ENCODE measurements around the gene FALEC. TPM values are rescaled to one million over a fixed set of nuclear protein-coding genes. Genes with fewer than 3 reads are reported as not detected.

The FALEC gene
- total and polyA plus RNA-seq, 10 donors: 0.20 to 1.9 (median 0.63) TPM; not detected in 6

DNA sequence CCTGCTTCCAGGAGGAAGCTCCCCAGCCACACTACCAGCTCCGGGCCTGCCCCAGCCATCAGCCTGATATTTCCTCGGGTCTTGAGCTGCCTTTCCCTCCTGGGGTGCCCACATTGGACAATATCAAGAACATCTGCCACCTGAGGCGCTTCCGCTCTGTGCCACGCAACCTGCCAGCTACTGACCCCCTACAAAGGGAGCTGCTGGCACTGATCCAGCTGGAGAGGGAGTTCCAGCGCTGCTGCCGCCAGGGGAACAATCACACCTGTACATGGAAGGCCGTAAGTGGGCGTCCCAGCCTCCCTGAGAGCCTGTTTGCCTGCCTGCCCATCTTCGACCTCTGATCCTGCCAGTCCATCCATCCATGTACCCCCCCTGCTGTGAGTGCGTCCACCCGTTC lies 4.0 kb upstream of the FALEC start:
- intact Hi-C loops (cut with DNase I; ENCODE audit: low total_unique reads): no loop called here
- TF ChIP-seq, protein P1, sequence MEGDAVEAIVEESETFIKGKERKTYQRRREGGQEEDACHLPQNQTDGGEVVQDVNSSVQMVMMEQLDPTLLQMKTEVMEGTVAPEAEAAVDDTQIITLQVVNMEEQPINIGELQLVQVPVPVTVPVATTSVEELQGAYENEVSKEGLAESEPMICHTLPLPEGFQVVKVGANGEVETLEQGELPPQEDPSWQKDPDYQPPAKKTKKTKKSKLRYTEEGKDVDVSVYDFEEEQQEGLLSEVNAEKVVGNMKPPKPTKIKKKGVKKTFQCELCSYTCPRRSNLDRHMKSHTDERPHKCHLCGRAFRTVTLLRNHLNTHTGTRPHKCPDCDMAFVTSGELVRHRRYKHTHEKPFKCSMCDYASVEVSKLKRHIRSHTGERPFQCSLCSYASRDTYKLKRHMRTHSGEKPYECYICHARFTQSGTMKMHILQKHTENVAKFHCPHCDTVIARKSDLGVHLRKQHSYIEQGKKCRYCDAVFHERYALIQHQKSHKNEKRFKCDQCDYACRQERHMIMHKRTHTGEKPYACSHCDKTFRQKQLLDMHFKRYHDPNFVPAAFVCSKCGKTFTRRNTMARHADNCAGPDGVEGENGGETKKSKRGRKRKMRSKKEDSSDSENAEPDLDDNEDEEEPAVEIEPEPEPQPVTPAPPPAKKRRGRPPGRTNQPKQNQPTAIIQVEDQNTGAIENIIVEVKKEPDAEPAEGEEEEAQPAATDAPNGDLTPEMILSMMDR (IDR thresholded peaks at IDR 0.05 in 8 of 11, conservative IDR thresholded peaks at IDR 0.05 in 3 of 11): no peak
- TF ChIP-seq POLR2A (IDR thresholded peaks at IDR 0.05) (no peak), POLR2AphosphoS5 (IDR thresholded peaks at IDR 0.05) (no peak)
- peaks cover 6 to 39% (median 14%) of the 10 kb centered on the region in 6 donors for H3K4me1 ChIP-seq
- H3K27me3 ChIP-seq (replicated peaks in 1 of 7): no peaks in the 10 kb centered on the region
- no peak overlapping the region for H3K4me3 ChIP-seq
- 90 to 93% (median 92%) methylated on average over 7 to 12 of the region's 12 CpGs for WGBS, 5 donors
- H3K9me3 ChIP-seq: no peaks in the 10 kb centered on the region
- peak; percentile 56 for DNase-seq
- H3K27ac ChIP-seq: peak overlapping the region in 1 of 8 donors; percentile 26
- H3K36me3 ChIP-seq: peaks cover 0 to 33% (median 6%) of the 10 kb centered on the region in 6 donors

DNA sequence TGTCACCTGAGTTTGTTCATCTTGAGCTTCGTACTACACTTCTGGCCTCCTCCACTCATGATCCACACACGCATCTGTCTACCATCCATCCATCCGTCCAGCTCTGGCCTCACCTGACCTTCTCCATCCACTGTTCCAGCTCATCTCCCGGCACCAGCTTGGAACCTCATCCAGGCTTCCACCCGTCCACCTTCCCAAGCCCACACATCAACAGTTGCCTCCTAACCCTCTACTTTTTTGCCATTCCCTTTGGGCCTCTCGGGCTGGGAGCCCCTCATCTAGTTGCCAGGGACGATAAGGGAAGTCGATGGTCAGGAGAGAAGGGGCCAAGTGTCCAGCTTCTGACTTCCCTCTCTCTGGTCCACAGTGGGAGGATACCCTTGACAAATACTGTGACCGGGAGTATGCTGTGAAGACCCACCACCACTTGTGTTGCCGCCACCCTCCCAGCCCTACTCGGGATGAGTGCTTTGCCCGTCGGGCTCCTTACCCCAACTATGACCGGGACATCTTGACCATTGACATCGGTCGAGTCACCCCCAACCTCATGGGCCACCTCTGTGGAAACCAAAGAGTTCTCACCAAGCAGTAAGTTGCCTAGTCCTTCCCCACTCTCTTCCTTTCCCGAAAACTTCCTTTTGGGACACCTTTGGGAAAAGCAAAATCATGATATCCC lies 3.4 kb upstream of the FALEC start:
- 87 to 93% (median 91%) methylated on average over 17 of the region's 17 CpGs for WGBS, 5 donors
- Histone ChIP-seq H3K27me3 (replicated peaks in 1 of 7) (no peaks in the 10 kb centered on the region), H3K9me3 (no peaks in the 10 kb centered on the region), H3K36me3 (peaks cover 0 to 28% (median under 1%) of the 10 kb centered on the region in 6 donors), H3K4me3 (no peak overlapping the region), H3K27ac (no peak overlapping the region), H3K4me1 (peaks cover 7 to 45% (median 20%) of the 10 kb centered on the region in 6 donors)
- intact Hi-C loops (cut with DNase I; ENCODE audit: low total_unique reads): no loop called here
- DNase-seq: peak; percentile 51
- TF ChIP-seq POLR2AphosphoS5 (IDR thresholded peaks at IDR 0.05) (no peak), POLR2A (IDR thresholded peaks at IDR 0.05) (no peak)
- TF ChIP-seq, protein P1 (IDR thresholded peaks at IDR 0.05 in 8 of 11, conservative IDR thresholded peaks at IDR 0.05 in 3 of 11): no peak

DNA sequence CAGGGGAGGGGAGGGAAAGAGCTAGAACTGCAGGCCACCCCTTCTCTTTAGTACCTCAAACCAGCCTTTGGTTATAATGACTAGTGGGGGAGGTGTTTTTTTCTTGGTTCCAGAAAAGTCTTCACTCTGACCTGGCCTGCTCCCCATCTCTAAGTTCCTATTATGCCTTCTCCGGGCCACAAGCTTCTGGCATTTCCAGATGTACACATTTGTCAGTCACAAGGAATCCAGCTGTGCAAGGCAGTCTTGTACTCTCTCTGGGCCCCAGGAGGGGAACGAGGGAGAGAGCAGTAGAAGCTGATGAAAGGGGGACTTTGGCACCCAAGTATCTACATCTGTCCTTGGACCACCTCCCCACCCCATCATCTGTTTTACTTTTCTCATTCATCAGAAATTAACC lies 2.7 kb upstream of the FALEC start:
- TF ChIP-seq, protein P1 (IDR thresholded peaks at IDR 0.05 in 8 of 11, conservative IDR thresholded peaks at IDR 0.05 in 3 of 11): no peak
- TF ChIP-seq POLR2A (IDR thresholded peaks at IDR 0.05) (no peak), POLR2AphosphoS5 (IDR thresholded peaks at IDR 0.05) (no peak)
- WGBS, 5 donors: 76 to 93% (median 77%) methylated on average over 2 of the region's 2 CpGs

DNA sequence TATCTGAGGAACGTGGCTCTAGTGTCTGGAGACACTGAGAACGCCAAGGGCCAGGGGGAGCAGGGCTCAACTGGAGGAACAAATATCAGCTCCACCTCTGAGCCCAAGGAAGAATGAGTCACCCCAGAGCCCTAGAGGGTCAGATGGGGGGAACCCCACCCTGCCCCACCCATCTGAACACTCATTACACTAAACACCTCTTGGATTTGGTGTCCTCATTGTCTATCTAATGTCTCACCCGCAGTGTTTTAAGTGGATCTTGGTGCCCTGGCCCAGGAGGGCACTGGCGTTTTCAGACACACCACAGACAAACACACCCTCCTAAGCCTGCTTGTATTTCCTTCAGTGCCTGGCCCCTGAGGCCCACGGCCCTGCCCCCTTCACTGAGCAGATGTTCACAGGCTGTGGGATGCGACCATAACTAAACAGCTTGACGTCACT lies 2.2 kb upstream of the FALEC start:
- no peak overlapping the region for H3K27ac ChIP-seq
- H3K27me3 ChIP-seq (replicated peaks in 1 of 7): no peaks in the 10 kb centered on the region
- no peaks in the 10 kb centered on the region for H3K9me3 ChIP-seq
- no peak overlapping the region for H3K4me3 ChIP-seq
- intact Hi-C loops (cut with DNase I; ENCODE audit: low total_unique reads): no loop called here
- TF ChIP-seq POLR2A (IDR thresholded peaks at IDR 0.05) (no peak), POLR2AphosphoS5 (IDR thresholded peaks at IDR 0.05) (no peak)
- TF ChIP-seq, protein P1 (IDR thresholded peaks at IDR 0.05 in 8 of 11, conservative IDR thresholded peaks at IDR 0.05 in 3 of 11): no peak
- H3K36me3 ChIP-seq: peaks cover 0 to 17% (median 0%) of the 10 kb centered on the region in 6 donors
- DNase-seq: peak; percentile 33
- WGBS, 5 donors: 85 to 89% (median 87%) methylated on average over 7 of the region's 7 CpGs
- peaks cover 7 to 44% (median 20%) of the 10 kb centered on the region in 6 donors for H3K4me1 ChIP-seq

More for the DNA sequence above, 2.7 kb upstream of the FALEC start:
- Histone ChIP-seq H3K4me3 (no peak overlapping the region), H3K36me3 (peaks cover 0 to 20% (median 0%) of the 10 kb centered on the region in 6 donors), H3K27ac (no peak overlapping the region), H3K9me3 (no peaks in the 10 kb centered on the region), H3K4me1 (peaks cover 7 to 49% (median 20%) of the 10 kb centered on the region in 6 donors), H3K27me3 (replicated peaks in 1 of 7) (no peaks in the 10 kb centered on the region)
- intact Hi-C loops (cut with DNase I; ENCODE audit: low total_unique reads): no loop called here
- DNase-seq: peak; percentile 8
